PC-3 (cell line): ENCODE data around the gene MLLT10.

Experiments used
- EZH2 ChIP-seq: fragments of 300-600 bp; sonication (generic); IDR thresholded peaks from one replicate; pipeline ENCODE4 v1.6.1; 2017; ENCODE audit warnings: antibody characterized with exemption, mild to moderate bottlenecking, low read length; ENCODE audit not compliant: unreplicated experiment
- TF ChIP-seq, protein P1 (sequence below): fragments of 300-600 bp; sonication (generic); conservative IDR thresholded peaks from 2 replicates; pipeline ENCODE4 v1.5.1; 2017; ENCODE audit warnings: antibody characterized with exemption, low read depth, mild to moderate bottlenecking, low read length

DNA sequence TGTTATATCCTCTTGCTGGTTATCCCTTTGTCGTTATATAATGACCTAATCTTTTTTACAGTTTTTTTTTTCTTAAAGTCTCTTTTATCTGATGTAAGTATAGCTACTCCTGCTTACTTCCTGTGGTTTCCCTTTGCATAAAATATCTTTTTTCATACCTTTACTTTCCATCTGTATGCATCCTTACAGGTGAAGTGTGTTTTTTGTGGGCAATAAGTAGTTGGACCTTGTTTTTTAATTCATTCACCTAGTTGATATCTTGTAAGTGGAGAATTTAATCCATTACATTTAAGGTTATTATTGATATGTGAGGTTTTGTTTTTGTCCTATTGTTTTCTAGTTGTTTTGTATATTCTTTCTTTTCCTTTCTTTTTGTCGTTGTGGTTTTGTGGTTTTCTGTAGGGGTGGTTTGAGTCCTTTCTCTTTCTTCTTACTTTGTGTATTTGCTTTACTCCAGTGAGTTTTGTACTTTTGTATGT, 168.6 kb downstream of the MLLT10 start:
- TF ChIP-seq, protein P1, sequence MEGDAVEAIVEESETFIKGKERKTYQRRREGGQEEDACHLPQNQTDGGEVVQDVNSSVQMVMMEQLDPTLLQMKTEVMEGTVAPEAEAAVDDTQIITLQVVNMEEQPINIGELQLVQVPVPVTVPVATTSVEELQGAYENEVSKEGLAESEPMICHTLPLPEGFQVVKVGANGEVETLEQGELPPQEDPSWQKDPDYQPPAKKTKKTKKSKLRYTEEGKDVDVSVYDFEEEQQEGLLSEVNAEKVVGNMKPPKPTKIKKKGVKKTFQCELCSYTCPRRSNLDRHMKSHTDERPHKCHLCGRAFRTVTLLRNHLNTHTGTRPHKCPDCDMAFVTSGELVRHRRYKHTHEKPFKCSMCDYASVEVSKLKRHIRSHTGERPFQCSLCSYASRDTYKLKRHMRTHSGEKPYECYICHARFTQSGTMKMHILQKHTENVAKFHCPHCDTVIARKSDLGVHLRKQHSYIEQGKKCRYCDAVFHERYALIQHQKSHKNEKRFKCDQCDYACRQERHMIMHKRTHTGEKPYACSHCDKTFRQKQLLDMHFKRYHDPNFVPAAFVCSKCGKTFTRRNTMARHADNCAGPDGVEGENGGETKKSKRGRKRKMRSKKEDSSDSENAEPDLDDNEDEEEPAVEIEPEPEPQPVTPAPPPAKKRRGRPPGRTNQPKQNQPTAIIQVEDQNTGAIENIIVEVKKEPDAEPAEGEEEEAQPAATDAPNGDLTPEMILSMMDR: no peak
- no peak for TF ChIP-seq EZH2
